ENCODE results near the gene EDC4. TPM values are rescaled to one million over a fixed set of nuclear protein-coding genes. Genes with fewer than 3 reads are reported as not detected.
A peak's percentile ranks its signal among the peaks of the same experiment; 100 is the strongest.
"Not testable (repeated sequence)": the region's sequence is repeated elsewhere in the genome, so short reads cannot be mapped to it uniquely, and the experiment has no call there.

The EDC4 gene
- total and polyA plus RNA-seq, 2 experiments from 2014 or later, result 39.6 to 98.5 TPM

DNA sequence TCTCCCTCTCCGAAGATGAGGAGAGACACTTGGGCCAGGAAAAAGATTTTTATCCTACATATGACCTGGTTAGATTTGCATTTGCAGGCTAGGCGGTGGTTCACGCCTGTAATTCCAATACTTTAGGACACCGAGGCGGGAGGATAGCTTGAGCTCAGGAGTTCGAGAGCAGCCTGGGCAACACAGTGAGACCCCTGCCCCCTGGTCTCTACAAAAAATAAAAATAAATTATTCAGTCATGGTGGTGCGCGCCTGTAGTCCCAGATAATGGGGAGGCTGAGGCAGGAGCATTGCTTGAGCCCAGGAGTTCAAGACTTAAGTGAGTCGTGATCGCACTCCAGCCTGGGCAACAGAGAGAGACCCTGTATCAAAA lies 38.6 kb upstream of the EDC4 start:
- Histone ChIP-seq H3K4me1 (ENCODE audit: insufficient read depth) (0 out of 2 replicates have a peak, but pooled peaks cover 3% of the 10 kb centered on the region), H3K27ac (ENCODE audit: low read depth) (no peak overlapping the region), H3K79me2 (replicated peaks; ENCODE audit: insufficient read depth) (no peaks in the 10 kb centered on the region; the same call in 1 of the 2 replicates), H3K4me2 (peak overlapping the region; percentile 99), H3K9me2 (ENCODE audit: insufficient read depth) (no peaks in the 10 kb centered on the region), H2AFZ (peak overlapping the region; percentile 28), H3K36me3 (ENCODE audit: insufficient read depth) (no peaks in the 10 kb centered on the region), H3K27me3 (ENCODE audit: insufficient read depth) (no peaks in the 10 kb centered on the region), H4K20me1 (replicated peaks; ENCODE audit: insufficient read depth) (0 out of 2 replicates have a peak, but pooled peaks cover 3% of the 10 kb centered on the region), H3F3A (replicated peaks; ENCODE audit: low read depth) (no peaks in the 10 kb centered on the region), H3K4me3 (peak overlapping the region; percentile 92)
- Mint-ChIP-seq H3K27ac (no peak overlapping the region), H3K9me3 (no peaks in the 10 kb centered on the region), H3K27me3 (ENCODE audit: insufficient read depth, low read depth, poor library complexity) (peaks cover 11% of the 10 kb centered on the region), H3K4me3 (peak overlapping the region; percentile 84), H3K36me3 (ENCODE audit: low read depth) (peaks cover 20% of the 10 kb centered on the region), H3K4me1 (peaks cover 10% of the 10 kb centered on the region)
- ATAC-seq (no peak), DNase-seq (ENCODE audit: low spot score) (no peak)
- no peak for TF ChIP-seq ETS1 (IDR thresholded peaks at IDR 0.05)
- no peak for TF ChIP-seq CREB1 (CRISPR knock-in tag; IDR thresholded peaks at IDR 0.05; ENCODE audit: low read depth)
- TF ChIP-seq NANOG (IDR thresholded peaks at IDR 0.05; ENCODE audit: borderline replicate concordance), result no peak
- no peak for TF ChIP-seq ZNF114 (CRISPR knock-in tag; IDR thresholded peaks at IDR 0.05)
- no peak for TF ChIP-seq ZNF331 (CRISPR knock-in tag; IDR thresholded peaks at IDR 0.05; ENCODE audit: low read depth)
- TF ChIP-seq EZH2phosphoT487 (IDR thresholded peaks at IDR 0.05; ENCODE audit: unreplicated experiment), result no peak

DNA sequence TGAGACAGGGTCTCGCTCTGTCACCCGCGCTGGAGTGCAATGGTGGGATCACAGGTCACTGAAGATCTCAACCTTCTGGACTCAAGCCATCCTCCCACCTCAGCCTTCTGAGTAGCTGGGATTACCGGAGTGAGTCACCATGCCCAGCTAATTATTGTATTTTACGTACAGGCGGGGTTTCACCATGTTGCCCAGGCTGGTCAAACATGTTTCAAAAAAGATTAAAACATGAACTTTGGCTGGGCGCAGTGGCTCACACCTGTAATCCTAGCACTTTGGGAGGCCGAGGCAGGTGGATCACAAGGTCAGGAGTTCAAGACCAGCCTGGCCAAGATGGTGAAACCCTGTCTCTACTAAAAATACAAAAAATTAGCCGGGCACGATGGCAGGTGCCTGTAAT lies 35.7 kb upstream of the EDC4 start:
- H3K27ac ChIP-seq (ENCODE audit: low read depth); H3K4me3 ChIP-seq; H4K20me1 ChIP-seq (replicated peaks; ENCODE audit: insufficient read depth); H3K4me3 Mint-ChIP-seq; H3K9me3 Mint-ChIP-seq; H3K4me1 ChIP-seq (ENCODE audit: insufficient read depth); H3K36me3 Mint-ChIP-seq (ENCODE audit: low read depth); H3K79me2 ChIP-seq (replicated peaks; ENCODE audit: insufficient read depth); DNase-seq (ENCODE audit: low spot score); H3K27me3 ChIP-seq (ENCODE audit: insufficient read depth); H2AFZ ChIP-seq; H3K9me2 ChIP-seq (ENCODE audit: insufficient read depth); H3F3A ChIP-seq (replicated peaks; ENCODE audit: low read depth); ATAC-seq; H3K27ac Mint-ChIP-seq; H3K36me3 ChIP-seq (ENCODE audit: insufficient read depth); H3K4me2 ChIP-seq: not testable (repeated sequence)
- Mint-ChIP-seq H3K27me3 (ENCODE audit: insufficient read depth, low read depth, poor library complexity) (peaks cover 13% of the 10 kb centered on the region), H3K4me1 (peaks cover 18% of the 10 kb centered on the region)

DNA sequence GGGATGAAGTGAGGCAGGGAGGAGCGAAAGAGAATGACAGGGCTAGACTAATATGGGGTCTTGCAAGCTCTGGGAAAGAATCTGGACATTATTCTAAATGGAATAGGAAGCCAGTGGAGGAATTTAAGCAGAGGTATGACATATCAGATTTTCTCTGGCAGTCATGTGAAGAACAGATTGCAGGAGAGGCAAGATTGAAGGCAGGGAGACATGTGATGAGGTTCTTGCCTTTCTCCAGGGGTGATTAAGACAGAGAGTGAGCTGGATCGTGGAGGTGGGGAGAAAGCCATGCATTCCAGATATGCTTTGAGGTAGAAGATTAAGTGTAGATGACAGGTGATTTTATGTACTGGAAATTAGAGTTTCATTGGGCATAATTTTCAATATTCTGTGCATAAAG lies 35.0 kb upstream of the EDC4 start:
- no peak overlapping the region for H3K4me3 ChIP-seq
- H3K27me3 Mint-ChIP-seq (ENCODE audit: insufficient read depth, low read depth, poor library complexity), result peaks cover 15% of the 10 kb centered on the region
- H3K36me3 ChIP-seq (ENCODE audit: insufficient read depth), result no peaks in the 10 kb centered on the region
- H3K4me1 ChIP-seq (ENCODE audit: insufficient read depth), result 0 out of 2 replicates have a peak, but pooled peaks cover 3% of the 10 kb centered on the region
- no peak overlapping the region for H3K27ac ChIP-seq (ENCODE audit: low read depth)
- H3K9me2 ChIP-seq (ENCODE audit: insufficient read depth), result no peaks in the 10 kb centered on the region
- H3K27me3 ChIP-seq (ENCODE audit: insufficient read depth), result no peaks in the 10 kb centered on the region
- no peaks in the 10 kb centered on the region for H4K20me1 ChIP-seq (replicated peaks; ENCODE audit: insufficient read depth)
- H3K4me3 Mint-ChIP-seq, result no peak overlapping the region
- H3F3A ChIP-seq (replicated peaks; ENCODE audit: low read depth), result peaks cover 4% of the 10 kb centered on the region; the same call in 1 of the 2 replicates
- H2AFZ ChIP-seq, result no peak overlapping the region
- DNase-seq (ENCODE audit: low spot score) (no peak), ATAC-seq (no peak)
- no peak overlapping the region for H3K27ac Mint-ChIP-seq
- no peak overlapping the region for H3K4me2 ChIP-seq
- H3K4me1 Mint-ChIP-seq, result peaks cover 14% of the 10 kb centered on the region
- no peaks in the 10 kb centered on the region for H3K9me3 Mint-ChIP-seq
- H3K36me3 Mint-ChIP-seq (ENCODE audit: low read depth), result no peaks in the 10 kb centered on the region
- H3K79me2 ChIP-seq (replicated peaks; ENCODE audit: insufficient read depth), result no peaks in the 10 kb centered on the region; the same call in 1 of the 2 replicates
- TF ChIP-seq POLR2AphosphoS5 (IDR thresholded peaks at IDR 0.05; ENCODE audit: low read depth) (no peak), ETS1 (IDR thresholded peaks at IDR 0.05) (no peak), REST (IDR thresholded peaks at IDR 0.05; ENCODE audit: unreplicated experiment) (no peak), CREB1 (CRISPR knock-in tag; IDR thresholded peaks at IDR 0.05; ENCODE audit: low read depth) (no peak), ZNF331 (CRISPR knock-in tag; IDR thresholded peaks at IDR 0.05; ENCODE audit: low read depth) (no peak), ZNF114 (CRISPR knock-in tag; IDR thresholded peaks at IDR 0.05) (no peak), CTCF (conservative IDR thresholded peaks at IDR 0.05; ENCODE audit: low read depth in 2 of 2) (no peak), JUNB (IDR thresholded peaks at IDR 0.05; ENCODE audit: unreplicated experiment) (no peak), STAT1 (IDR thresholded peaks at IDR 0.05; ENCODE audit: unreplicated experiment) (no peak), EZH2 (IDR thresholded peaks at IDR 0.05; ENCODE audit: low read depth, unreplicated experiment) (no peak), EZH2phosphoT487 (IDR thresholded peaks at IDR 0.05; ENCODE audit: unreplicated experiment) (no peak), NANOG (IDR thresholded peaks at IDR 0.05; ENCODE audit: borderline replicate concordance) (no peak)

All from GM23338 (cell line).